Measurements from ENCODE around the gene PALMD.

DNA sequence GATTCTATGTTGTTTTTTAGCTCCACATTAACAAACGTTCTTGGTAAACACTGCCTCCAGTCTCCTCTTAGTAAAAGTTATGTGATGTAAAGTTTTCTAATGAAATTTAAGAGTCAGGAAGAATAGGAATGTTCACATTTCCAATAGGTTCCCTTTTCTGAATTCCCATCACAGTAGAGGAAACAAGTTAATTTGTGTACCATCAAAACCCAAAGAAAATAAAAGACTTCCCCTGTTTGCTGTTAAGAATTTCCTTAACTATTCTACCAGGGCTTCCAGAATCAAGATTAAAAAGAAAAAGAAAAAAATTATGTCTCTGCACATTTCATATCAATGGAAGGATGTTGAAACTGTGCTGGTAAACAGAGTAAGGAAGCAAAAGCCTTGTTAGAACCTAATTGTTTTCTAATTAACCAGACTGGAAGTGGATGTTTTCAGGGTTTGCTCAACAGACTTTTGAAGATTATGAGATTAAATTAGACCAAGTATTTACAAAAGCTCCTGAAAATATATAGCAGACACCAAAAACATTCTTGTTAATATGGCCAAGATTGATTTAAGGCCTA is 43.4 kb upstream of the PALMD start:
- TF ChIP-seq, protein P1, sequence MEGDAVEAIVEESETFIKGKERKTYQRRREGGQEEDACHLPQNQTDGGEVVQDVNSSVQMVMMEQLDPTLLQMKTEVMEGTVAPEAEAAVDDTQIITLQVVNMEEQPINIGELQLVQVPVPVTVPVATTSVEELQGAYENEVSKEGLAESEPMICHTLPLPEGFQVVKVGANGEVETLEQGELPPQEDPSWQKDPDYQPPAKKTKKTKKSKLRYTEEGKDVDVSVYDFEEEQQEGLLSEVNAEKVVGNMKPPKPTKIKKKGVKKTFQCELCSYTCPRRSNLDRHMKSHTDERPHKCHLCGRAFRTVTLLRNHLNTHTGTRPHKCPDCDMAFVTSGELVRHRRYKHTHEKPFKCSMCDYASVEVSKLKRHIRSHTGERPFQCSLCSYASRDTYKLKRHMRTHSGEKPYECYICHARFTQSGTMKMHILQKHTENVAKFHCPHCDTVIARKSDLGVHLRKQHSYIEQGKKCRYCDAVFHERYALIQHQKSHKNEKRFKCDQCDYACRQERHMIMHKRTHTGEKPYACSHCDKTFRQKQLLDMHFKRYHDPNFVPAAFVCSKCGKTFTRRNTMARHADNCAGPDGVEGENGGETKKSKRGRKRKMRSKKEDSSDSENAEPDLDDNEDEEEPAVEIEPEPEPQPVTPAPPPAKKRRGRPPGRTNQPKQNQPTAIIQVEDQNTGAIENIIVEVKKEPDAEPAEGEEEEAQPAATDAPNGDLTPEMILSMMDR (IDR thresholded peaks at IDR 0.05; ENCODE audit: control extremely low read depth in 1 of 3, insufficient read depth in 1 of 3, low read depth in 1 of 3, low read length in 3 of 3) = no peak
- TF ChIP-seq POLR2A (IDR thresholded peaks at IDR 0.05; ENCODE audit: control extremely low read depth in 1 of 2, low read depth in 2 of 2, low read length in 2 of 2) (no peak), PHF8 (conservative IDR thresholded peaks at IDR 0.05; ENCODE audit: low read depth, low read length) (no peak), KDM5A (IDR thresholded peaks at IDR 0.05; ENCODE audit: low read length) (no peak), POLR2AphosphoS5 (IDR thresholded peaks at IDR 0.05; ENCODE audit: low read depth, low read length) (no peak), EZH2 (IDR thresholded peaks at IDR 0.05; ENCODE audit: low read depth, low read length, severe bottlenecking) (no peak)
